ENCODE results near the gene PDLIM7.

DNA sequence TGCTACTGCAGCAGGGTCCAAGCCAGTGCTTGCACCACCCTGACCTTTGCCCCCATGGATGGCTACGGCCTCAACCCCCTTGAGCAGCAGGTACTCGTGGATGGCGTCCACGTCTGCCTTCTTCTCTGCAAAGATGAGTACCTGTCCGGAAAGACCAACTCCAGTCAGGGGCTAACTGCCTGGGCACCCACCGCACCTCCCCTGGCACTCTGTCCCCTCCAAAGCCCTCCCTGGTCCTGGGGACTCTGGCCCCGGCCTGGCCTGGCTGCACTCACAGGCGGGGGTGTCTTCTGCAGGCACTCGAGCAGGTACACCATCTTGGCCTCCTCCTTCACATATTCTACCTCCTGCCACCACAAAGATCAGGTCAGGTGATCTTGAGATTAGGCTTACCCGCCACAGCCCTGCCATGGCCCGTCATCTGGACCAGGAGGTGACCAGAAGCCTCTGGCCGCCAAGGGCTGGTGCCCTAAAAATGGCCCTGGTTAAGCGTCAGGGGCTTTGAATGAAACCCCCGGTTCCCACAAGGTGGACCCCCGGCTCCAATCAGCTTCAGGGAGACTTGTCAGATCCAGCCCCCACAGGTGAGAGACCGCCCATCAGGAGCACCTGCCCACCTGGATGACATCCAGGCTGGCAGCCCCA, 15.5 kb upstream of the PDLIM7 start:
- TF ChIP-seq EZH2 (optimal IDR thresholded peaks at IDR 0.05; ENCODE audit: low read depth, low read length) = no peak
- TF ChIP-seq, protein P1, sequence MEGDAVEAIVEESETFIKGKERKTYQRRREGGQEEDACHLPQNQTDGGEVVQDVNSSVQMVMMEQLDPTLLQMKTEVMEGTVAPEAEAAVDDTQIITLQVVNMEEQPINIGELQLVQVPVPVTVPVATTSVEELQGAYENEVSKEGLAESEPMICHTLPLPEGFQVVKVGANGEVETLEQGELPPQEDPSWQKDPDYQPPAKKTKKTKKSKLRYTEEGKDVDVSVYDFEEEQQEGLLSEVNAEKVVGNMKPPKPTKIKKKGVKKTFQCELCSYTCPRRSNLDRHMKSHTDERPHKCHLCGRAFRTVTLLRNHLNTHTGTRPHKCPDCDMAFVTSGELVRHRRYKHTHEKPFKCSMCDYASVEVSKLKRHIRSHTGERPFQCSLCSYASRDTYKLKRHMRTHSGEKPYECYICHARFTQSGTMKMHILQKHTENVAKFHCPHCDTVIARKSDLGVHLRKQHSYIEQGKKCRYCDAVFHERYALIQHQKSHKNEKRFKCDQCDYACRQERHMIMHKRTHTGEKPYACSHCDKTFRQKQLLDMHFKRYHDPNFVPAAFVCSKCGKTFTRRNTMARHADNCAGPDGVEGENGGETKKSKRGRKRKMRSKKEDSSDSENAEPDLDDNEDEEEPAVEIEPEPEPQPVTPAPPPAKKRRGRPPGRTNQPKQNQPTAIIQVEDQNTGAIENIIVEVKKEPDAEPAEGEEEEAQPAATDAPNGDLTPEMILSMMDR (IDR thresholded peaks at IDR 0.05; ENCODE audit: low read length) = no peak

All from MM.1S (cell line).